HG02938 (cell line): Measurements from ENCODE around the gene TRIM58.

ENCODE experiments used
- ATAC-seq: cut with Tn5 transposase; IDR thresholded peaks from one replicate; pipeline ENCODE4 v1.9.1; 2021; ENCODE audit warnings: mild to moderate bottlenecking, moderate library complexity; ENCODE audit not compliant: unreplicated experiment

The TRIM58 gene

DNA sequence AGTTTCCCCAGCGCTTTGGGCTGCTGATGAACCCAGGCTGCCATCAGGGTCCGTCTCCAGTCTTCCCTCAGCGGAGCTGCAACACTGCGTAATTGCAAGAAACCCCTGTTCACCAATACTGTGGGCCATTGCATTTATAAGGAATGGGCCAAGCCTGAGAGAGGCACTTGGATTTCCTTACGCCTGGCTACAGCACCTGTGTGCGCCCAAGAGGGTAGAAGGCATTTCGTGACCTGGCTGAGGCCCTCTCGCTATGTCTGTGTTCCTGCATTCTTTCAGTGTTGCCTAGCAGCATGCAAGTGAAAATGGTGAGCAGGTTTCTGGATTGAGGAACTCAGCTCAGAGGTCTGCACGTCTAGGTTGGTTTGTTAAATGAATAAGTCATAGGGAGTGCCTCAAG lies 26.4 kb downstream of the TRIM58 start:
- ATAC-seq, result no peak

- no peak for ATAC-seq
Observed at GRCh38 chr1:247884797-247885413, 27.9 kb downstream of the TRIM58 start.

DNA sequence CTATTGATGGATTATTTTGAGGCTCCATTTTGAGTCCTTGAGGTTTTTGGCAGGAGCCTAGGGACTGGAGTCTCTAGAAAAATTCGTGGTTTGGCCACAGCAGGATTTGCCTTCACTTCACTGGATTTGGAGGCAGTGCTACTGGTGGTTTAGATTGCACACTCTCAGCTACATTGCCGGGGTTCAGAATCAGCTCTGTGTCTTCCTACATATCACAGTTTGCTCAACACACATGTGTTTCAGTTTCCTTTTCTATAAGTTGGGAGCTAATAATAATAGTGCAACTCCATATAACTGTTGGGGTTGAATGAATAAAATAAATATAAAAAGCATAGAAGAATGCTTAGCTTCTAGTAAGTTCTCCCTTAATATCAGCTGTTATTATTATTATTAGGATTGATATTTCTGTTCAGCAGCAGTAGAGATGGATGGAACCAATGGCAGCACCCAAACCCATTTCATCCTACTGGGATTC lies 38.2 kb downstream of the TRIM58 start, which contains the start of gene OR2W3:
OR2W3 (plus strand) TSS at position 425 of the 475 bp plus-strand sequence; CDS start at position 425, 0 bp downstream.
- ATAC-seq, result no peak

- ATAC-seq, result no peak
Observed at GRCh38 chr1:247895976-247896375, 39.0 kb downstream of the TRIM58 start.

DNA sequence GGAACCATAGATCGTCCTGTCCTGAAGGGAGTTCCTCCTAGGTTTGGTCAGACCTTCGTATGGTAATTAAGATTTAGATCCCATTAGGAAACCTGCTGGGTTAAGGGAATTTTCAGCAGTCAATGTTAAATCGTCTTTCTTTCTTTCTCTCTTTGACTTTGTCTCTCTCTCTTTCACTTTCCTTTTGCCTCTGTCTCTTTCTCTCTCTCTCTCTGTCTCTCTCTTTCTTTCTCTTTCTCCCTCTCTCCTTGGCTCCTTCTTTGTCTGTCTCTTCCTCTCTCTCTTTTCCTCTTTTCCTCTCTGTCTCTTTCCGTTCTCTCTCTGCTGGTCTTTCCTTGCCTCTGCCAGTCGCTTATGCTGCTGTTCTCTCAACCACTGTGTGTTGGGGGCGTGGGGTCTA lies 47.1 kb downstream of the TRIM58 start:
- ATAC-seq, result no peak

DNA sequence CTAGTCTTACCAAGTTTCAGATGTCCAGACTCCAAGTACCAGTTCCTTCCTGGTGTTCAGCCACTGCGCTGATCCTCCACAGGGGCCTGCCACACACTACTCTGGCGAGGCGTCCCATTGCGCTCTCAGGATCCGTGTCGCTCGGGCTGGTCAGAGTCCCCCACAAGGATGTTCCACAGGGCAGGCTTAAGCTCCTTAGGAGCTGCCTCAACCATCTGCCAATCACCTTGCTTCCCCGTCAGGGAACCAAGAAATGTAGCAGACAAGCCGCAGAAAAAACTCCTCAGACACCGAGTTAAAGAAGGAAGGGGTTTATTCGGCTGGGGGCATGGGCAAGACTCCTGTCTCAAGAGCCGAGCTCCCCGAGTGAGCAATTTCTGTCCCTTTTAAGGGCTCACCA lies 48.2 kb downstream of the TRIM58 start:
- ATAC-seq, result no peak

DNA sequence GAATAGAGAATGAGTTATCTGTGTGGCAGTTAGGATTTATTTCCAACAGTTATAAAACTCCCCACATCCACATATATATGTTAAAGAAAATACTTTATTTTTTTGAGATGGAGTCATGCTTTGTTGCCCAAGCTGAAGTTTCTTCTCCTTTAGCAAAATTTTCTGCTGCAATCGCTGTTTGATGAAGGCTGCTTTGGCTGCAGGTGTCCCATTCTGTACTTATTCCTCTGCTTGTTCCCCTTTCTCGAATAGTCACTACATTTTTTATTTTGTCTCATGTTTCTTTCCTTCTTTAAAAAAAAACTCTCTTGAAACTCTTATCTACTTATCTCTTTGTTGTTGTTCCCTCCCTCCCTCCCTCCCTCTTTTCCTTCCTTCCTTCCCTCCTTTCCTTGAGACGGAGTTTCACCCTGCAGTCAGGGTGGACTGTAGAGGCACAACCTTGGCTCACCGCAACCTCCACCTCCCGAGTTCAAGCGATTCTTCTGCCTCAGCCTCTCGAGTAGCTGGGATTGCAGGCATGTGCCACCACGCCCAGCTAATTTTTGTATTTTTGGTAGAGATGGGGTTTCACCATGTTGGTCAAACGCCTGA lies 49.0 kb downstream of the TRIM58 start:
- ATAC-seq, result no peak

- no peak for ATAC-seq
Observed at GRCh38 chr1:247906504-247907047, 49.6 kb downstream of the TRIM58 start.

DNA sequence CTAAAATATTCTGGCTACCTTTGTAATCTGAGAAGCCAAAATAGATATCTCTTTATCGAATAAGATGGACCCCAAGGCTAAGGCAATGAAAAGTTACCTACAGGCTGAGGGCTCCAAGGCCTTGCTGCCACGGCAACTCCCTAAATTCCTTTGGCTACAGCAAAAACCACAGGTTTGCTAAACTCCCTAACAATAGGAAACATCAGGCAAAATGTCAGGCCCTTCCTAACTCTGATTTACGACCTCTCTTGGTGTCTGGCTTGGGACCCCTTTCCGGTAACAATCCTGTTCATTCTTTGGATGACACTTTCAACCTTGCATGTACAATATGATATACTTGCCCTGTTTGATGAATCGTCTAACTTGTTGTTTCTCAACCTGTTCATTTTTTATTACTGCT lies 51.8 kb downstream of the TRIM58 start:
- no peak for ATAC-seq

GRCh38 chr1:247913786-247914185 lies 56.8 kb downstream of the TRIM58 start:
- no peak for ATAC-seq

DNA sequence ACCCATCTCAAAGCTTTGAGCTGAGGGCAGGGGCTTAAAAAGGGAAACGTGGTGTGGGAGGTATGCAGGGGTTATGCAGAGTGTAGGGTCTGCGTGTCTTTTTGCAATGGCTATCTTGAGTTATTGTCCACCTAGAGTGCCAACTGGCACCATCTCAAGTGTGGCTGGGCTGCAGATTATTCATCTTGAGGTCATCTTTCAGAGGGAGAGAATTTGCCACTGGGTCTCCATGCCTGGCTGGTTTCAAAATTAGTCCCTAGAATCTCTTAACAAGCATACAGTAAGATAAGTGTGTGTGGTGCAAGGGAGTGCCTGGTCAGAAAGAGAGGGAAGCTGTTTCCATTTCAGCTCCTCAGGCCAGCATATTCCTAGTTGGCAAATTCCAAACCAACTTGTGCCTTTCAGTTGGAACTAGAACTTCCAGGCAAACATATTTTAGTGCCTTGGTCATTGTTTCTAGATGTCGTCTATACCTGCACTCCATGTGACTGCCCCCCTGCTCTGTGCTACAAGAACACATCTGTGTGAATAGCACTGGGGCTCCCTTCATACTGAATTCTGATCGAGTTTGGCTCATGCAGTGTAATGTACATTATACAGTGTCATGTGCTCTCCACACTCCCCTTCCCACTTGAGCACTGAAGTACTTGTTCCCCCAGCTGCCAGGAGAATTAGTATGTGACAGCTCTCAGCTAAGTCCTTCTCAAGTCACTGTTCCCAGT lies 58.1 kb downstream of the TRIM58 start:
- ATAC-seq, result no peak

GRCh38 chr1:247919952-247920351 lies 63.0 kb downstream of the TRIM58 start, which contains the start of gene OR2T8:
Gene OR2T8, plus strand, starts transcription at chr1:247920252. Its CDS starts 766 bp downstream, at chr1:247921018.
- ATAC-seq, result no peak

- ATAC-seq, result no peak
Observed at GRCh38 chr1:247923941-247924340, 67.0 kb downstream of the TRIM58 start.

DNA sequence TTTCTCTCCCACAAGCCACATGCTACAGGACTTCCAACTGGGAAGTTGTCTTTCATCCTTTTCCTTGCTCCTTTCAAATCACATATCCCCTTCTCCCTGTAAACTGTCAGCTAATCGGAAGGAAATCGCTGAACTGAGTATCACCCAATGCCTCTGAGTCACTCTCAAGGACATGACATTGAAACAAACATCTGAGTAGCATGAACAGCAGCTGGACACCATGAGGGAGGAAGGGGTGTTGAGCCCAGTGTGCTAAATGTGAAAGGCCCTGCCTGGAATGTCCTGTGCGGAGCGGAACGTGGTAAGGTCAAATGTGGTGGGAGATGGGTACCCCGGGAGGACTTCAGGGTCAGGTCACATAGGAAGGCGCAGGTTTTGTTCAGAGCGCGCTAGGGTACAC lies 67.9 kb downstream of the TRIM58 start, which contains the start of gene OR2AJ1:
OR2AJ1 (plus strand) TSS at position 22 of the 400 bp plus-strand sequence. CDS start 8,880 bp downstream, outside the sequence.
- ATAC-seq, result no peak
